AG08396 (cell line): ENCODE results near the gene NDNF.

Source experiments
- DNase-seq: peaks from one replicate; pipeline ENCODE4 v3.0.0; 2012; ENCODE audit warnings: low spot score, mixed read lengths

NDNF gene

DNA sequence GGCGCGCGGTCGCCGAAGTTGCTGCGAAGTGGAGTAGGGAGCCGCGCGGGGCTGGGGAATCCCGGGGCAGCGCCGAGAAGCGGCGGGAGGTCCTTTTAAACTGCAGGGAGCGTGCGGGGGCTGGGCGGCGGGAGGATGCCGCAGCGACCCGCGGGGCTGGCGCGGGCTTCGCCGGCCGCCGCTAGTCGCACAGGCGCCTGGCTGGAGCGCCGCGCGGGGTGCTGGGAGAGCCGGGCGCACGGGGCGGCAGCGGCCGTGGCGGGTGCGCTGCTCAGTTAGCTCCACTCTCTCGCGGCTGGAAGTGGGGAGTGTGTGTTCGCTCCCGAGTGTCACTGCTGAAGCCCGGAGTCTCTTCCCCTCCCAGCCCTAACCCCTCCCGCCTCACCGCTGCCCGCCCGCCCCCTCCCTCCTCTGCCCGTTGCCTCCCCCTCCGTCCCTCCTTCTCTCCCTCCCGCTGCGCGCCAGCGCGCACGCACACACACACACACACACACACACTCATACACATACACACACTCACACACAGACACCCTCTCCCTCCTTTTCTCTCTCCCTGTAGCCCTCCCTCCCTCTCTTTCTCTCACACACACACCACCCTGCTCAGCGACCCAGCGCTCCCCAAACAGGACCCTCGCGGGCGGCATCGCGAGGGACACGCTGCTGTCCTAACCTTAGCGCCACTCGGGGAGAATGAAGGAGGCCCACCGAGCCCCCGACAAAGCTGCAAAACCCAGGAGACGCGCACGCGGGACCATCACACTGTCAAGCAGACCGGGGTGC lies at the start of gene NDNF:
Gene NDNF, minus strand, starts transcription at position 312 of the 780 bp plus-strand sequence. CDS start 26,698 bp downstream, outside the sequence.
- peak; percentile 47 for DNase-seq

GRCh38 chr4:121119715-121120114 lies 47.4 kb upstream of the NDNF start:
- no peak for DNase-seq

GRCh38 chr4:121118344-121118743 lies 46.0 kb upstream of the NDNF start:
- no peak for DNase-seq

DNA sequence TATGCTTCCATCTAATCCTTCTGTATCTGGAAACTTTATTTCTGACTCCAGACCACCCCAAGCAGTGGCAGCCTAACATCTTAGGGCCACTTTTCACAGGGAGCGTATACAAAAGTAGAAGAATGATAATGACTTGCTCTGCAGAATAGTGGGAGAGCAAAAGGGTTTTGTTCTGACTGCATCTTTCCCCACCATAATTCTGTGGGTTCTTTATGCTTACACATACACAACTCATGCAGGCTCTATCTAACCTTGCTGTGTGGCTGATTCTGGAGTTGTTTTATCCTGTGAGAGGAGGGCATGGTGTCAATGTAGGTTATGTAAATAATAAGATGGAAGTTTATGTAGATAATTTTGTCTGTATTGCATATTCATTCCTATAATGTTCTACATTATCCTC lies 42.4 kb upstream of the NDNF start:
- DNase-seq, result no peak

- DNase-seq, result no peak
Measured at GRCh38 chr4:121112530-121112929, 40.2 kb upstream of the NDNF start.

DNA sequence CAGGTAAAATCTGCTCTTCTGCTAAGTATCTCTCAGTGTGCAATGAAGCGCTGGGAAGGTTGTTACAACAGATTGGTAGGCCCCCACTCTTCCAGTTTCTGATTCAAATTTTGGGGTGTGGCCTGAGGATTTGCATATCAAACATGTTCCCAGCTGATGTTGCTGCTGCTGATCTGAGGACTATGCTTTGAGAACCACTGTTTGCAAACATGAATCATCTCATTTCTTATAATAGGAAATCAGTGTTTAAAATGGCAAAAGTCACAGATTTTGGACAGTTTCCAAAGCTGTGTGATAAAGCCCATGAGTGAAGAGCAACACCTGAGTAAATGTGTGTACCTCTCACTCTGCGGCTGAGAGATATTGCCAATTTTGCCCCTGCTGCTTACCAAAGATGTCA lies 36.2 kb upstream of the NDNF start:
- DNase-seq, result no peak

GRCh38 chr4:121107507-121107906 lies 35.2 kb upstream of the NDNF start:
- DNase-seq, result no peak

DNA sequence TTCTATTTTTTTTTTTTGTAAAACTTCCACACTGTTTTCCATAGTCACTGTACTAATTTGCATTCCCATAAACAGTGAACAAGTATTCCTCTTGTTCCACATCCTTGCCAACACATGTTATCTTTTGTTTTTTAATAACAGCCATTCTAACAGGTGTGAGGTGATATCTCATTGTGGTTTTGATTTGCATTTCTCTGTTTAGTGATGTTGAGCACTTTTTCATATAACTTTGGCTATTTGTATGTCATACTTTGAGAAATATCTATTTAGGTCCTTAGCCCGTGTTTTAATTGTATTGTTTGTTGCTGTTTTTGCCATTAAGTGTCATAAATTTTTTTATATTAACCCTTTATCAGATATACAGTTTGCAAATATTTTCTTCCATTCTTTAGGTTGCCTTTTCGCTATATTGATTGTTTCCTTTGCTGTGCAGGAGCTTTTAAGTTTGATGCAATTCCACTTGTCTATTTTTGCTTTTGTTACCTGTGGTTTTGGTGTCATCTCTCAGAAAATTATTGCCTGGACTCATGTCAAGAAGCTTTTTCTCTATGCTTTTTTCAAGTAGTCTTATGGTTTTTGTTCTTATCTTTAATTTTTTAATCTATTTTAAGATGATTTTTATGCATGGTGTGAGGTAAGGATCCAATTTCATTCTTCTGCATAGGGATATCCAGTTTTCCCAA lies 27.9 kb upstream of the NDNF start:
- no peak for DNase-seq

DNA sequence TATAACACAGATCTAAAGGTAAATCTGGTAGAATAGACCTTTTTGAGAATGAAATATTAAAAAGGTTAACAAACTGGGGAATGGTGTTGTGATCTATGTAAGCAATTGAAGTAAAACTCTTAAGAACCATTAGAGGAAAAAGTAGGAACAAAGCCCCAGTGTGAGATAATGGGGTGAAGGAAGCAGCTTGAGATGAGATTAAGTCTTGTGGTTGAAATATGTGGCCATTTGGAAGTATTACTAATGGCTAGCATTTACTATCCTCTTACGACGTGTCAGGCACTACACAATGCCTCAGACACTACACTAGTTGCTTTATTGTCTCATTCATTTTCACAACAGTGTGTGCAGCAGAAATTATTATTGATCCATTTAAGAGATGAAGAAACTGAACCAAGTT lies 25.9 kb upstream of the NDNF start:
- no peak for DNase-seq

- peak; percentile 24 for DNase-seq
Measured at GRCh38 chr4:121096629-121097028, 24.3 kb upstream of the NDNF start.

- DNase-seq, result no peak
Measured at GRCh38 chr4:121096191-121096590, 23.9 kb upstream of the NDNF start.

DNA sequence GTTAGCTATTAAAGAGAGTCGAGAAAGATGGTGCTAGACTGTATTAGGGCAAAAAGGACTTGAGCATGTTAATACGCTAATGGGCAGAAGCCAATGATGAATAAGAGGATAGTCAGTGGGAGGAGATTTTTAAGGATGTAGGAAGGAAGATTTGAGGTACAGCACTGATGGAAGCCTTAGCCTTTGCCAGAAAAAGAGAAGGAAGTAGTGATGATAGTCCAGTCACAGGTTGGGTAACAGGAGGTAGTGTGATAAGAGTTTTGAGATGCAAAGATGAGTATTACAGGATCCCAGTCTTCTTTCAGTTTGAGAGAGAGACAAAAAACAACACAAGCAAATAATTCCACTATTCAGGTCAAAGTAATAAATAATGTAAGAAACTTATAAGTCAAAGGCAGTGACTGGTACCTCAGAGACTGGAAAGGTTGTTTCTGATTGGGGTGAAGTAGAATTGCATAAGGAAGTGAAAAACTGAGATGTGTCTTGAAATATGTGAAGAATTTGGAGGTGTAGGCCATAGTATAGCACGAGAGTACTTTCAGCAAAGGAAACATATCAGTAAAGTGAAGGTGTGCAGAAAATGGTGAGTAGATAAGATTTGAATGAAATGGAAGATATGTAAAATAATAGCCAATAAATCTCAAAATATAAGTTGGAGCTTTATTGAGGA lies 22.1 kb upstream of the NDNF start:
- no peak for DNase-seq

GRCh38 chr4:121093261-121093660 lies 20.9 kb upstream of the NDNF start:
- DNase-seq, result no peak

GRCh38 chr4:121091941-121092340 lies 19.6 kb upstream of the NDNF start:
- no peak for DNase-seq

DNA sequence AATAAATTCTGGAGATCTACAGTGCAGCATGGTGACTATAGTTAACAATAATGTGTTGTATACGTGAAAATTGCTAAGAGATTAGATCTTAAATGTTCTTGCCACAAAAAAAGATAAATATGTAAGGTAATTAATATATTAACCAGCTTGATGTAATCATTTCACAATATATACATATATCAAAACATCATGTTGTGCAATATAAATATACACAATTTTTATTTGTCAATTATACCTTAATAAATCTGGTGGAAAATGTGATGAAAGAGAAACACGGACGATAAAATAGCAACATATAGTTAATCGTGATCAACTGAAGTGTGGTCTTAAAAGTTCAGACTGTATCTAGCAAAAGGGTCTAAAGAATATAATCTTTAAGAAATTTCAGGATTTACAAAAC lies 16.5 kb upstream of the NDNF start:
- no peak for DNase-seq

- no peak for DNase-seq
Measured at GRCh38 chr4:121079376-121079775, 7.0 kb upstream of the NDNF start.

- DNase-seq, result no peak
Measured at GRCh38 chr4:121077496-121077895, 5.2 kb upstream of the NDNF start.

DNA sequence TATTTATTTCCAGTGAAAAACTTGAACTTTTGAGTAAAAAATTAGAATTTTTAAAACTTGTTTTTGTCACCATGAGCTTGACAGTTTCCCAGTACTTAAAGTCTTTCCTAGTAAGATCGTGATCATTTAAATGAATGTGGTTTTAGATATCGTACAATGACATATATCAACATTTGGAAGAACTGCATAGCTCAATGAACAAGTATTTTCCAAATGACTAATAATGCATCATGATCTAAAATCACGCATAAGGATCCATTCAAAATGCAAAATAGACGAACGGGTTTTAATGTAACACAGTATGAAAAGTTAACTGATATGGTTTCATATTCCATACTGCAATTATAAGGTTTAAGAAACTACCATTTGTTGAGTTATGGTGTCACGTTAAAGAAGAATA lies 4.1 kb upstream of the NDNF start:
- no peak for DNase-seq

DNA sequence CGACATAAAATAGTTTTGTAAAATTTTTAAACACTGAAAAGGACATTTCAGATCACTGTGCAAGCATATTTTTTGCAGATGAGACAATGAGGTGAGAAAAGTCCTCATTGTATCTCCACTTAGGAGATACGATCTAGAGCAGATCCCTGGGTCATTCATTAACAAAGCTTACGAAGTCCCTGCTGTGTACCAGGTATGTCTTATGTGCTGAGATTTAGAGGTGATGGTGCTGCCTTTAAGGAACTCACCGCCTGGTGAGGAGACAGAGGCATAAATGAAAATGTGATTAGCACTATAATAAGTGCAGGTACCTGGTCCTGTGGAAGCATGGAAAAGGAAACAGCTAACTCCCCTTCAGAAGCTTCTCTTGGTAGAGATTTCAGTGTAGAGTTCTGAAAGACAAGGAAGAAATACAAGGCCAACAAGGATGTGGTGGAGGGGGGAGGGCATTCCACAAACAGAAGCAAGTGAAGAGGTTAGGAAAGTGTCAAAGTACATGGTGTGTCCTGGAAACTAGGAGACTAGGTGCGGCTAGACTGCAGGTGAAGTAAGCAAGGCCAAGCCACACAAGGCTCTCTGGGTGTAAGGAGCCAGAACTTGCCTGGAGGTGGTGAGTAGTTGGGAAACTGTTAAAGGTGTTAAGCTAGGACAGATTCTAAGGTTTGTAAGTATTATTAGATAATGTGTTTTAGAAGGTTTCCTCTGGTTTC lies 1.5 kb upstream of the NDNF start:
- DNase-seq, result no peak

DNA sequence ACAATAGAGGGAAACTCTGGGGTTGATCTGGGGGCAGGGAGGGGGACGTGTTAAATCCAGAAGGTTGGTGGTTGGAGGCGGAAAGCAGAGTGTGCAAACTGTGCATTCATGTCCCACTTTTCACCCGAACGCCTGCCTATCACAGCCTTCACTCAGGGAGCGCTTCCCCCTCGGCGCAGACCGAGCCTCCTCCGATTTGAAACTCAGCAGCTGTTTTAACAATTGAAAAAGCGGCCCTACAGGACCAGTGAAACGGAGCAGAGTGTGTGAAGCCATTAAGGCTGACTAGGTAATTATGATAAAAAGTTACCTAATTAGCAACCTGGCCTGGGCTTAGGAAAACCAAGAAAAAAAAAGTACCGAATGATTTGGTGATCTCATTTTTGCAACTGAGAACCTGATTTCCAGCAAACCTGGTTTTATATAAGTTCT lies 685 bp upstream of the NDNF start:
- no peak for DNase-seq

GRCh38 chr4:121071640-121072223 lies 603 bp downstream of the NDNF start:
- no peak for DNase-seq
